HepG2 (cell line): ENCODE data around the gene CDK5RAP2. TPM values are rescaled to one million over a fixed set of nuclear protein-coding genes. Genes with fewer than 3 reads are reported as not detected.

Experiments used
- ATAC-seq: fragments of 200-7000 bp; cut with Tn5 transposase; 3 replicates; pipeline ENCODE4 v1.9.1; 2020; ENCODE audit warnings: mild to moderate bottlenecking, moderate library complexity
- BruUV-seq: library from RNA; stranded (reverse); fragments of 400-500 nt; replicated peaks from 2 replicates; lab custom pipeline; 2021; lab: Mats Ljungman, UMichigan
- CTCF ChIA-PET: fragments of 300-600 bp; formaldehyde crosslinking; extraction: SDS; loops from one replicate; lab custom pipeline; 2021; ENCODE audit warnings: low total read pairs, inconsistent platforms, low intra/inter-chr PET ratio; lab: Yijun Ruan, JAX
- POLR2A ChIA-PET: fragments of 350-600 bp; sonication (Branson Sonifier 250); formaldehyde crosslinking; loops from one replicate; lab custom pipeline; 2020; ENCODE audit warnings: antibody characterized with exemption, inconsistent platforms; lab: Yijun Ruan, JAX
- DNase-seq: peaks from one replicate; pipeline ENCODE4 v3.0.0-alpha.2; 2015; ENCODE audit warnings: low spot score
- FAIRE-seq: peaks from 3 replicates; lab custom pipeline; 2011; peaks lifted over from hg19 to GRCh38; lab: Jason Lieb, UNC
- H2AFZ ChIP-seq: one replicate; pipeline ENCODE4 v1.6.1; 2011; ENCODE audit warnings: low read length, inconsistent platforms
- H3K27ac ChIP-seq: fragments of 300-600 bp; 3 replicates; pipeline ENCODE4 v1.8.0; 2011; ENCODE audit warnings: mixed run types, mild to moderate bottlenecking, mixed read lengths, low read length, inconsistent platforms; ENCODE audit not compliant: insufficient read depth; ENCODE audit errors: extremely low read length
- H3K27me3 ChIP-seq, 2 experiments: fragments of 200-600 bp in 1 of 2; 2 replicates in 1 of 2; 3 replicates in 1 of 2; pipeline versions ENCODE4 v1.6.0 to v1.8.0; 2011; ENCODE audit warnings: low read length in 2 of 2, mild to moderate bottlenecking in 2 of 2, moderate library complexity in 2 of 2, inconsistent platforms in 1 of 2; ENCODE audit not compliant: insufficient read depth in 2 of 2, control insufficient read depth in 1 of 2
- H3K36me3 ChIP-seq, 2 experiments: fragments of 200-600 bp in 1 of 2; replicated peaks in 1 of 2; 2 replicates in 1 of 2; 3 replicates in 1 of 2; pipeline versions ENCODE4 v1.5.1 to v1.8.0; 2011; ENCODE audit warnings: low read length in 2 of 2, inconsistent platforms in 1 of 2; ENCODE audit not compliant: insufficient read depth in 2 of 2, control insufficient read depth in 1 of 2
- H3K4me1 ChIP-seq: 2 replicates; pipeline ENCODE4 v1.5.1; 2012; ENCODE audit warnings: low read length, inconsistent platforms; ENCODE audit not compliant: insufficient read depth
- H3K4me2 ChIP-seq: 2 replicates; pipeline ENCODE4 v1.6.0; 2011; ENCODE audit warnings: low read depth, low read length, inconsistent platforms
- H3K4me3 ChIP-seq, 3 experiments: fragments of 200-600 bp in 1 of 3; sonication (generic), shearing (Covaris generic) in 1 of 3; replicated peaks in 1 of 3; 2 replicates each; pipeline ENCODE4 v1.5.1; 2011 to 2016; ENCODE audit warnings: low read length in 3 of 3, inconsistent platforms in 2 of 3, low read depth in 2 of 3, mild to moderate bottlenecking in 2 of 3, control low read depth in 1 of 3, mixed read lengths in 1 of 3; ENCODE audit not compliant: insufficient read depth in 1 of 3
- H3K79me2 ChIP-seq: one replicate; pipeline ENCODE4 v1.6.1; 2011; ENCODE audit warnings: low read length, inconsistent platforms; ENCODE audit not compliant: insufficient read depth
- H3K9ac ChIP-seq: 2 replicates; pipeline ENCODE4 v1.6.0; 2011; ENCODE audit warnings: mild to moderate bottlenecking, low read depth, low read length, inconsistent platforms; ENCODE audit not compliant: insufficient read depth
- H3K9me3 ChIP-seq: 2 replicates; pipeline ENCODE4 v1.5.1; 2012; ENCODE audit warnings: mild to moderate bottlenecking, low read length
- H4K20me1 ChIP-seq: 2 replicates; pipeline ENCODE4 v1.6.0; 2011; ENCODE audit warnings: inconsistent platforms, mild to moderate bottlenecking, low read length, moderate library complexity; ENCODE audit not compliant: insufficient read depth
- ARNTL ChIP-seq: sonication (generic); formaldehyde crosslinking; IDR thresholded peaks from 2 replicates; pipeline ENCODE4 v1.4.0; 2020; ENCODE audit warnings: mild to moderate bottlenecking, missing genetic modification reagents
- CHD2 ChIP-seq: IDR thresholded peaks from 2 replicates; pipeline ENCODE4 v1.6.1; 2011; ENCODE audit warnings: low read depth, low read length, improper control_type of control experiment
- JUNB ChIP-seq: sonication (generic); formaldehyde crosslinking; IDR thresholded peaks from 2 replicates; pipeline ENCODE4 v1.8.0; 2022; ENCODE audit warnings: missing genetic modification reagents, mild to moderate bottlenecking, borderline replicate concordance
- KDM2A ChIP-seq: sonication (generic); formaldehyde crosslinking; IDR thresholded peaks from 2 replicates; pipeline ENCODE4 v1.4.0; 2020; ENCODE audit warnings: low read depth, missing genetic modification reagents, borderline replicate concordance
- POLR2AphosphoS5 ChIP-seq: IDR thresholded peaks from 2 replicates; pipeline ENCODE4 v1.6.1; 2012; ENCODE audit warnings: low read depth, low read length
- TAF15 ChIP-seq: fragments of 200-400 bp; formaldehyde crosslinking; IDR thresholded peaks from one replicate; pipeline ENCODE4 v1.6.1; 2018; ENCODE audit warnings: mild to moderate bottlenecking, low read depth, low read length; ENCODE audit not compliant: poor library complexity, severe bottlenecking
- TRIM22 ChIP-seq: fragments of 450-650 bp; IDR thresholded peaks from 2 replicates; pipeline ENCODE4 v1.6.1; 2017
- WIZ ChIP-seq: sonication (generic); formaldehyde crosslinking; IDR thresholded peaks from 2 replicates; pipeline ENCODE4 v1.5.1; 2020; ENCODE audit warnings: mild to moderate bottlenecking, missing genetic modification reagents
- ZBTB37 ChIP-seq: sonication (generic); formaldehyde crosslinking; IDR thresholded peaks from 2 replicates; pipeline ENCODE4 v1.4.0; 2020; ENCODE audit warnings: mild to moderate bottlenecking, missing genetic modification reagents
- ZBTB44 ChIP-seq: sonication (generic); formaldehyde crosslinking; IDR thresholded peaks from 2 replicates; pipeline ENCODE4 v1.4.0; 2020; ENCODE audit warnings: missing genetic modification reagents
- ZNF121 ChIP-seq: sonication (generic); formaldehyde crosslinking; IDR thresholded peaks from 2 replicates; pipeline ENCODE4 v1.5.0; 2020; ENCODE audit warnings: mild to moderate bottlenecking, missing genetic modification reagents
- ZNF672 ChIP-seq: sonication (generic); formaldehyde crosslinking; IDR thresholded peaks from 2 replicates; pipeline ENCODE4 v1.8.1; 2022; ENCODE audit warnings: missing genetic modification reagents
- ZSCAN20 ChIP-seq: sonication (generic); formaldehyde crosslinking; IDR thresholded peaks from 2 replicates; pipeline ENCODE4 v1.4.0; 2020; ENCODE audit warnings: missing genetic modification reagents, mild to moderate bottlenecking, borderline replicate concordance
- in situ Hi-C: cut with HindIII; loops from 2 replicates; pipeline ENCODE4 v1.10.0; 2017; ENCODE audit warnings: low pct_unique_long_range_greater_than_20kb; ENCODE audit not compliant: extremely low pct_ligation_motif_present
- intact Hi-C: fragments of 100-400 bp; cut with micrococcal nuclease; formaldehyde crosslinking; loops from one replicate; pipeline ENCODE4 v1.10.0; 2022; ENCODE audit not compliant: unreplicated experiment
- polyA plus RNA-seq, 8 experiments: library from polyadenylated mRNA; depleted of rRNA in 3 of 8; stranded (reverse) in 7 of 8; unstranded in 1 of 8; fragments of >200 nt; fragmentation: Illumina TruSeq in 4 of 8; extraction: Trizol in 4 of 8; gene quantifications; 2 replicates each; pipeline versions ENCODE4 v1.2.1 to v1.2.3, GENCODE V29; 2011 to 2016; ENCODE audit warnings: low read depth in 4 of 8, missing spikeins in 1 of 8, mixed read lengths in 1 of 8; ENCODE audit not compliant: insufficient read depth in 1 of 8
- total RNA-seq, 5 experiments: library from RNA; depleted of rRNA; stranded (reverse); fragments of >200 nt; fragmentation: Illumina TruSeq; extraction: Trizol; gene quantifications; 2 replicates each; pipeline ENCODE4 v1.2.3, GENCODE V29; 2016; ENCODE audit warnings: low read depth in 1 of 5
- TF ChIP-seq, protein P1 (sequence below): sonication (generic); formaldehyde crosslinking; IDR thresholded peaks from 2 replicates; pipeline ENCODE4 v1.5.1; 2020; ENCODE audit warnings: mild to moderate bottlenecking, missing genetic modification reagents, moderate library complexity

CDK5RAP2 gene
- total and polyA plus RNA-seq, 2 of the 13 experiments (the other 11 are each of a cell fraction or from before 2014, with no cell fraction given): 31.8 to 42.2 TPM

DNA sequence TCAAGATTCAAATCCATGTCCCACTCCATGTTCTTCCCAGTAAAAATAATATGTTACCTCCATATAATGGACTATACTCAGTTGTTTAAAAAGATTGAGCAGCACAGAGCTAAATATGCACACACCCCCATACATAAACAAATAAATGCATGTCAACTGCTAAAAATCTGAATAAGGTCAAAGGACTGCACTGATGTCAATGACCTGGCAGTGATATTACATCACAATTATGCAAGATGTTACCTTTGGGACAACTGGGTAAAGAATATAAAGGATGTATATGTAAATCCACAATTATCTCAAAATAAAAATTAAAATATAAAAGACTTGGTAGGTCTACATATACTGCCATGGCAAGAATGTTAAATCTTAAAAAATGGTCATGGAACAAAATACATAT is 57.9 kb downstream of the CDK5RAP2 start:
- FAIRE-seq (no peak), ATAC-seq (no peak), DNase-seq (no peak)
- no peak overlapping the region for H3K4me2 ChIP-seq
- H3K79me2 ChIP-seq: no peaks in the 10 kb centered on the region
- no peaks in the 10 kb centered on the region for H3K9me3 ChIP-seq
- BruUV-seq: no TSS peak
- peaks cover 27 to 76% of the 10 kb centered on the region in 2 experiments for H3K36me3 ChIP-seq
- no peaks in the 10 kb centered on the region for H4K20me1 ChIP-seq
- in situ Hi-C loops: no loop called here
- H3K4me3 ChIP-seq: no peak overlapping the region
- H3K4me1 ChIP-seq: no peaks in the 10 kb centered on the region
- no peak overlapping the region for H3K9ac ChIP-seq
- ChIA-PET POLR2A (no interaction called here), CTCF (no interaction called here)
- H3K27me3 ChIP-seq: no peaks in the 10 kb centered on the region
- intact Hi-C loops: no loop called here
- no peak overlapping the region for H3K27ac ChIP-seq
- H2AFZ ChIP-seq: no peak overlapping the region
- TF ChIP-seq ZNF121 (CRISPR knock-in tag) (no peak), ARNTL (CRISPR knock-in tag) (no peak), CHD2 (no peak), KDM2A (CRISPR knock-in tag) (no peak), ZBTB37 (CRISPR knock-in tag) (no peak), JUNB (no peak), POLR2AphosphoS5 (no peak), ZBTB44 (CRISPR knock-in tag) (no peak), WIZ (no peak), ZNF672 (CRISPR knock-in tag) (no peak), TAF15 (no peak), ZSCAN20 (CRISPR knock-in tag) (no peak), TRIM22 (no peak)
- TF ChIP-seq, protein P1, sequence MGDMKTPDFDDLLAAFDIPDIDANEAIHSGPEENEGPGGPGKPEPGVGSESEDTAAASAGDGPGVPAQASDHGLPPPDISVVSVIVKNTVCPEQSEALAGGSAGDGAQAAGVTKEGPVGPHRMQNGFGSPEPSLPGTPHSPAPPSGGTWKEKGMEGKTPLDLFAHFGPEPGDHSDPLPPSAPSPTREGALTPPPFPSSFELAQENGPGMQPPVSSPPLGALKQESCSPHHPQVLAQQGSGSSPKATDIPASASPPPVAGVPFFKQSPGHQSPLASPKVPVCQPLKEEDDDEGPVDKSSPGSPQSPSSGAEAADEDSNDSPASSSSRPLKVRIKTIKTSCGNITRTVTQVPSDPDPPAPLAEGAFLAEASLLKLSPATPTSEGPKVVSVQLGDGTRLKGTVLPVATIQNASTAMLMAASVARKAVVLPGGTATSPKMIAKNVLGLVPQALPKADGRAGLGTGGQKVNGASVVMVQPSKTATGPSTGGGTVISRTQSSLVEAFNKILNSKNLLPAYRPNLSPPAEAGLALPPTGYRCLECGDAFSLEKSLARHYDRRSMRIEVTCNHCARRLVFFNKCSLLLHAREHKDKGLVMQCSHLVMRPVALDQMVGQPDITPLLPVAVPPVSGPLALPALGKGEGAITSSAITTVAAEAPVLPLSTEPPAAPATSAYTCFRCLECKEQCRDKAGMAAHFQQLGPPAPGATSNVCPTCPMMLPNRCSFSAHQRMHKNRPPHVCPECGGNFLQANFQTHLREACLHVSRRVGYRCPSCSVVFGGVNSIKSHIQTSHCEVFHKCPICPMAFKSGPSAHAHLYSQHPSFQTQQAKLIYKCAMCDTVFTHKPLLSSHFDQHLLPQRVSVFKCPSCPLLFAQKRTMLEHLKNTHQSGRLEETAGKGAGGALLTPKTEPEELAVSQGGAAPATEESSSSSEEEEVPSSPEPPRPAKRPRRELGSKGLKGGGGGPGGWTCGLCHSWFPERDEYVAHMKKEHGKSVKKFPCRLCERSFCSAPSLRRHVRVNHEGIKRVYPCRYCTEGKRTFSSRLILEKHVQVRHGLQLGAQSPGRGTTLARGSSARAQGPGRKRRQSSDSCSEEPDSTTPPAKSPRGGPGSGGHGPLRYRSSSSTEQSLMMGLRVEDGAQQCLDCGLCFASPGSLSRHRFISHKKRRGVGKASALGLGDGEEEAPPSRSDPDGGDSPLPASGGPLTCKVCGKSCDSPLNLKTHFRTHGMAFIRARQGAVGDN (CRISPR knock-in tag): no peak
